PC-9 (cell line): ENCODE results near the gene ZC3H12C.

Experiments
- EZH2 ChIP-seq: fragments of 200-600 bp; sonication (generic); IDR thresholded peaks from 2 replicates; pipeline ENCODE4 v1.8.0; 2017; ENCODE audit warnings: antibody characterized with exemption, low read depth
- TF ChIP-seq, protein P1 (sequence below): fragments of 200-600 bp; sonication (generic); conservative IDR thresholded peaks from 2 replicates; pipeline ENCODE4 v1.6.1; 2017; ENCODE audit warnings: mixed run types, antibody characterized with exemption, mild to moderate bottlenecking, moderate library complexity

DNA sequence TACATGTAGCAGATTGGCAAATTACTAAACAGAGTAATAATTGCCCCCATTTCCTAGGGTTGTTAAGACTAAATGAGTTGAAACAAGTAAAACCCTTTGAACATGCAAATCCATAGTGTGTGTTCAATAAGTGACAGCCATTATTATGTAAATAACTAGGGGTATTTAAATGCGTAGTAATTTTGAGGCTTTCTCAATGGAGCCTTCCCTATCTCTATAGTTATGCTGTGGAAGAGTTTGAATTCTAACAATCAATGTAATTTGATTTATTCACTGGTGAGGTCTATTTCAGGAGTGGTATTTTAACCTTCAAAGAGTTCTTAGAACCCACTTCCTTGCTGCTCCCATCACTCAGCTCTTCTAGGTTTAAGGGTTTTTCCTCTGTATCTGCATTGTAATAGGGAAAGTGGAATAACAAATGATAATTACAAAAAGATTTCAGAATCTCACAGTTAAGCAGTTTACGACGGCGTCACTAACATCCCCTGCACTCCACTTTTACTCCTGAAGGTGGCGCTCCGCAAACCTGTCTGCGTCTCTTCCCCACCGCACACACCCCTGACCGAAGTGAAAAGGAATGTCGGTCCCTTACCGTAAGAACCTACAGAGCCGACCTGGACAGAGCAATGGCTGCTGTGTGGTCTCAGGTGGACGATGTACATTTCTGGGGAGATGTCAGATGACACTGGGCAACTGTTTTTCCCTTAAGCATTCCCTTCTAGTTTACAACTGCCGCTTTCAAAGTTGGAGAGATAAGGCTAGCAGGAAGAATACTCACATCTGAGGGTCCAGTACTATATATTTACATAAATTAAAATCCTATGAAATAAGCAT is 80.8 kb downstream of the ZC3H12C start:
- TF ChIP-seq, protein P1, sequence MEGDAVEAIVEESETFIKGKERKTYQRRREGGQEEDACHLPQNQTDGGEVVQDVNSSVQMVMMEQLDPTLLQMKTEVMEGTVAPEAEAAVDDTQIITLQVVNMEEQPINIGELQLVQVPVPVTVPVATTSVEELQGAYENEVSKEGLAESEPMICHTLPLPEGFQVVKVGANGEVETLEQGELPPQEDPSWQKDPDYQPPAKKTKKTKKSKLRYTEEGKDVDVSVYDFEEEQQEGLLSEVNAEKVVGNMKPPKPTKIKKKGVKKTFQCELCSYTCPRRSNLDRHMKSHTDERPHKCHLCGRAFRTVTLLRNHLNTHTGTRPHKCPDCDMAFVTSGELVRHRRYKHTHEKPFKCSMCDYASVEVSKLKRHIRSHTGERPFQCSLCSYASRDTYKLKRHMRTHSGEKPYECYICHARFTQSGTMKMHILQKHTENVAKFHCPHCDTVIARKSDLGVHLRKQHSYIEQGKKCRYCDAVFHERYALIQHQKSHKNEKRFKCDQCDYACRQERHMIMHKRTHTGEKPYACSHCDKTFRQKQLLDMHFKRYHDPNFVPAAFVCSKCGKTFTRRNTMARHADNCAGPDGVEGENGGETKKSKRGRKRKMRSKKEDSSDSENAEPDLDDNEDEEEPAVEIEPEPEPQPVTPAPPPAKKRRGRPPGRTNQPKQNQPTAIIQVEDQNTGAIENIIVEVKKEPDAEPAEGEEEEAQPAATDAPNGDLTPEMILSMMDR: peak; percentile 69
- TF ChIP-seq EZH2: no peak
